ENCODE data around the gene HNRNPUL1. TPM values are rescaled to one million over a fixed set of nuclear protein-coding genes. Genes with fewer than 3 reads are reported as not detected.

The HNRNPUL1 gene
- total and polyA plus RNA-seq, 2 experiments from 2014 or later: 204 to 207 TPM

- DNase-seq (ENCODE audit: low spot score): no peak
- Mint-ChIP-seq H3K4me3 (no peak overlapping the region), H3K36me3 (ENCODE audit: low read depth) (no peaks in the 10 kb centered on the region; the same call in 2 of the 3 replicates), H3K27ac (no peak overlapping the region), H3K9me3 (no peaks in the 10 kb centered on the region; the same call in 2 of the 3 replicates), H3K27me3 (ENCODE audit: insufficient read depth, low read depth, poor library complexity) (peaks cover 40% of the 10 kb centered on the region), H3K4me1 (peaks cover 9% of the 10 kb centered on the region)
- Histone ChIP-seq H3K4me1 (ENCODE audit: insufficient read depth) (peaks cover 1% of the 10 kb centered on the region; the same call in 1 of the 2 replicates), H4K20me1 (replicated peaks; ENCODE audit: insufficient read depth) (no peaks in the 10 kb centered on the region), H3K4me2 (no peak overlapping the region), H3K79me2 (replicated peaks; ENCODE audit: insufficient read depth) (no peaks in the 10 kb centered on the region), H3K4me3 (no peak overlapping the region), H3K36me3 (ENCODE audit: insufficient read depth) (no peaks in the 10 kb centered on the region), H3K9me2 (ENCODE audit: insufficient read depth) (no peaks in the 10 kb centered on the region), H3F3A (replicated peaks; ENCODE audit: low read depth) (no peaks in the 10 kb centered on the region), H3K27ac (ENCODE audit: low read depth) (no peak overlapping the region), H2AFZ (no peak overlapping the region), H3K27me3 (ENCODE audit: insufficient read depth) (peaks cover 14% of the 10 kb centered on the region)
- TF ChIP-seq CTCF (conservative IDR thresholded peaks at IDR 0.05; ENCODE audit: low read depth in 2 of 2): no peak
- no peak for TF ChIP-seq EZH2 (IDR thresholded peaks at IDR 0.05; ENCODE audit: low read depth, unreplicated experiment)
- TF ChIP-seq EZH2phosphoT487 (IDR thresholded peaks at IDR 0.05; ENCODE audit: unreplicated experiment): no peak
- TF ChIP-seq NANOG (IDR thresholded peaks at IDR 0.05; ENCODE audit: borderline replicate concordance): no peak
- TF ChIP-seq POLR2AphosphoS5 (IDR thresholded peaks at IDR 0.05; ENCODE audit: low read depth): no peak
- no peak for TF ChIP-seq CREB1 (CRISPR knock-in tag; IDR thresholded peaks at IDR 0.05; ENCODE audit: low read depth)
- TF ChIP-seq ETS1 (IDR thresholded peaks at IDR 0.05): no peak
- no peak for TF ChIP-seq ZNF331 (CRISPR knock-in tag; IDR thresholded peaks at IDR 0.05; ENCODE audit: low read depth)
- TF ChIP-seq REST (IDR thresholded peaks at IDR 0.05; ENCODE audit: unreplicated experiment): no peak
- TF ChIP-seq STAT1 (IDR thresholded peaks at IDR 0.05; ENCODE audit: unreplicated experiment): no peak
- TF ChIP-seq ZNF462 (CRISPR knock-in tag; IDR thresholded peaks at IDR 0.05): no peak
- TF ChIP-seq ZNF114 (CRISPR knock-in tag; IDR thresholded peaks at IDR 0.05): no peak
- TF ChIP-seq JUNB (IDR thresholded peaks at IDR 0.05; ENCODE audit: unreplicated experiment): no peak
- ATAC-seq: no peak
Observed at GRCh38 chr19:41356984-41357739, 93.0 kb downstream of the HNRNPUL1 start.
